Measurements from ENCODE around the gene RPS23. TPM values are rescaled to one million over a fixed set of nuclear protein-coding genes. Genes with fewer than 3 reads are reported as not detected.

The RPS23 gene
- total RNA-seq = 1,000 to 10,000 TPM in 4 of 5 donors, 100 to 1,000 TPM in 1; 947 to 4,706 (median 1,648) TPM
- 1,000 to 10,000 TPM; 2,847 to 4,172 (median 2,895) TPM for polyA plus RNA-seq
- long read RNA-seq, donor 1, transcript RPS23-204 (3 exons, 836 nt) = minor isoform, 15 of 976 reads
- long read RNA-seq, donor 1, transcript RPS23-201 (4 exons, 3,437 nt) = major isoform, 596 of 976 reads
- long read RNA-seq, donor 1, transcript RPS23-203 (3 exons, 576 nt) = minor isoform, 200 of 976 reads
- long read RNA-seq, donor 1, partial matches to known transcripts = 131 of 976 reads
- long read RNA-seq, donor 1, other reads (novel, unspliced or antisense) = 32 of 976 reads
- long read RNA-seq, donor 2, transcript RPS23-203 (3 exons, 576 nt) = minor isoform, 211 of 1,088 reads
- long read RNA-seq, donor 2, transcript RPS23-201 (4 exons, 3,437 nt) = major isoform, 771 of 1,088 reads
- long read RNA-seq, donor 2, transcript RPS23-207 (2 exons, 530 nt) = minor isoform, 5 of 1,088 reads
- long read RNA-seq, donor 2, transcript RPS23-204 (3 exons, 836 nt) = minor isoform, 7 of 1,088 reads
- long read RNA-seq, donor 2, partial matches to known transcripts = 85 of 1,088 reads
- long read RNA-seq, donor 2, other reads (novel, unspliced or antisense) = 8 of 1,088 reads
- long read RNA-seq, donor 3, transcript RPS23-204 (3 exons, 836 nt) = minor isoform, 14 of 1,340 reads
- long read RNA-seq, donor 3, transcript RPS23-201 (4 exons, 3,437 nt) = major isoform, 860 of 1,340 reads
- long read RNA-seq, donor 3, transcript RPS23-203 (3 exons, 576 nt) = minor isoform, 240 of 1,340 reads
- long read RNA-seq, donor 3, transcript RPS23-207 (2 exons, 530 nt) = minor isoform, 6 of 1,340 reads
- long read RNA-seq, donor 3, partial matches to known transcripts = 183 of 1,340 reads
- long read RNA-seq, donor 3, other reads (novel, unspliced or antisense) = 35 of 1,340 reads
- long read RNA-seq, donor 4, transcript RPS23-201 (4 exons, 3,437 nt) = major isoform, 111 of 203 reads
- long read RNA-seq, donor 4, transcript RPS23-203 (3 exons, 576 nt) = minor isoform, 52 of 203 reads
- long read RNA-seq, donor 4, partial matches to known transcripts = 36 of 203 reads
- long read RNA-seq, donor 4, other reads (novel, unspliced or antisense) = 0 of 203 reads
- long read RNA-seq, donor 5, transcript RPS23-201 (4 exons, 3,437 nt) = major isoform, 1,029 of 1,547 reads
- long read RNA-seq, donor 5, transcript RPS23-207 (2 exons, 530 nt) = minor isoform, 10 of 1,547 reads
- long read RNA-seq, donor 5, transcript RPS23-204 (3 exons, 836 nt) = minor isoform, 19 of 1,547 reads
- long read RNA-seq, donor 5, transcript RPS23-203 (3 exons, 576 nt) = minor isoform, 263 of 1,547 reads
- long read RNA-seq, donor 5, partial matches to known transcripts = 186 of 1,547 reads
- long read RNA-seq, donor 5, other reads (novel, unspliced or antisense) = 40 of 1,547 reads
- long read RNA-seq, donor 6, transcript RPS23-201 (4 exons, 3,437 nt) = major isoform, 2,116 of 3,127 reads
- long read RNA-seq, donor 6, transcript RPS23-207 (2 exons, 530 nt) = minor isoform, 19 of 3,127 reads
- long read RNA-seq, donor 6, transcript RPS23-203 (3 exons, 576 nt) = minor isoform, 549 of 3,127 reads
- long read RNA-seq, donor 6, transcript RPS23-204 (3 exons, 836 nt) = minor isoform, 55 of 3,127 reads
- long read RNA-seq, donor 6, partial matches to known transcripts = 289 of 3,127 reads
- long read RNA-seq, donor 6, other reads (novel, unspliced or antisense) = 98 of 3,127 reads
- long read RNA-seq, donor 7, transcript RPS23-207 (2 exons, 530 nt) = minor isoform, 6 of 1,718 reads
- long read RNA-seq, donor 7, transcript RPS23-203 (3 exons, 576 nt) = minor isoform, 321 of 1,718 reads
- long read RNA-seq, donor 7, transcript RPS23-204 (3 exons, 836 nt) = minor isoform, 17 of 1,718 reads
- long read RNA-seq, donor 7, transcript RPS23-201 (4 exons, 3,437 nt) = major isoform, 1,069 of 1,718 reads
- long read RNA-seq, donor 7, partial matches to known transcripts = 255 of 1,718 reads
- long read RNA-seq, donor 7, other reads (novel, unspliced or antisense) = 50 of 1,718 reads
- long read RNA-seq, donor 8, transcript RPS23-203 (3 exons, 576 nt) = minor isoform, 389 of 2,281 reads
- long read RNA-seq, donor 8, transcript RPS23-207 (2 exons, 530 nt) = minor isoform, 15 of 2,281 reads
- long read RNA-seq, donor 8, transcript RPS23-204 (3 exons, 836 nt) = minor isoform, 27 of 2,281 reads
- long read RNA-seq, donor 8, transcript RPS23-201 (4 exons, 3,437 nt) = major isoform, 1,476 of 2,281 reads
- long read RNA-seq, donor 8, partial matches to known transcripts = 339 of 2,281 reads
- long read RNA-seq, donor 8, other reads (novel, unspliced or antisense) = 34 of 2,281 reads
- long read RNA-seq, donor 9, transcript RPS23-201 (4 exons, 3,437 nt) = major isoform, 1,339 of 2,394 reads
- long read RNA-seq, donor 9, transcript RPS23-204 (3 exons, 836 nt) = minor isoform, 28 of 2,394 reads
- long read RNA-seq, donor 9, transcript RPS23-203 (3 exons, 576 nt) = minor isoform, 573 of 2,394 reads
- long read RNA-seq, donor 9, transcript RPS23-207 (2 exons, 530 nt) = minor isoform, 11 of 2,394 reads
- long read RNA-seq, donor 9, partial matches to known transcripts = 391 of 2,394 reads
- long read RNA-seq, donor 9, other reads (novel, unspliced or antisense) = 52 of 2,394 reads
- long read RNA-seq, donor 10, transcript RPS23-201 (4 exons, 3,437 nt) = major isoform, 589 of 834 reads
- long read RNA-seq, donor 10, transcript RPS23-207 (2 exons, 530 nt) = minor isoform, 10 of 834 reads
- long read RNA-seq, donor 10, transcript RPS23-203 (3 exons, 576 nt) = minor isoform, 120 of 834 reads
- long read RNA-seq, donor 10, transcript RPS23-204 (3 exons, 836 nt) = minor isoform, 21 of 834 reads
- long read RNA-seq, donor 10, partial matches to known transcripts = 81 of 834 reads
- long read RNA-seq, donor 10, other reads (novel, unspliced or antisense) = 13 of 834 reads

DNA sequence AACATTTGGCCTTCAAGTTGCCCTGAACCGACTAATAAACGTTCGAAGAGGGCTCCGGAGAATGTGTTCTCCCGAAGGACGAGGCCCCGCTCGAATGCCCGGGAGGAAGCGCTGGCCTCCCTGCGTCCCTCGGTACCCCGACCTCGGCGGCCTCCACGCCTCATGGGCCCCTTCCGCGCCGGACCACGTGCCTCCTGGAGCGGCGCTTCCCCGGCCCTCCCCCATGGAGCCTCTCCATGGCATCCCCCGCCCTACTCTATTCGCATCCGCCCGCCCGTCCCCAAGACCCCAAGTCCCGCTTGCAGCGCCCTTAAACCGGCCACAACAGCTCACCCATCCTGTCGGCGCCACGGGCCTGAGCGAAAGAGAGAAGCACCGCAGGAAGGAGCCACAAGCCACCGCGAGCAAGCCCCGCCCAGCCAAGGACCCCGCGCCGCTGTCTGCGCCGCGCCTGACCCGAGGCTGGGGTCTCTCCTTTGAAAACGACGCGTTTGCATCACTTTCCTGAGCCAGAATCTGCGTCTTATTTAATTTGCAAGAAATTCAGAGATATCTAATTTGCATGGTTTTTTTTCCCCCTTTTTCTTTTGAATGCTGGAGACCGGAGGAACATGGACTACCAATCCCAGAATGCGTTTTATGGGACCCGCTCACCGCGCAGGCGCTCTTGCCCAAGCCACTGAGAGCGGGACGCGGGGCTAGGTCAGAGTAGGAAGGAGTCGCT, at the start of gene RPS23:
Gene RPS23, minus strand, starts transcription at position 368 of the 724 bp plus-strand sequence. Its CDS starts 31 bp downstream, at position 337.
- Histone ChIP-seq H3K27me3 (no peaks in the 10 kb centered on the region), H3K4me3 (peak within 1 kb of the TSS; percentile 68 to 99 (median 94)), H3K4me1 (peaks cover 6 to 25% (median 22%) of the 10 kb centered on the region in 4 donors), H3K36me3 (peaks cover 23 to 36% (median 36%) of the 10 kb centered on the region in 4 donors), H3K9me3 (no peaks in the 10 kb centered on the region), H3K27ac (peak within 1 kb of the TSS; percentile 80 to 94 (median 89))
- WGBS, 5 donors = 0 to 1% (median 0%) methylated on average over 35 to 60 of the region's 60 CpGs
- TF ChIP-seq EP300 (IDR thresholded peaks at IDR 0.05) (no peak), POLR2A (IDR thresholded peaks at IDR 0.05) (peak in 1 of 4 donors; percentile 48), POLR2AphosphoS5 (IDR thresholded peaks at IDR 0.05) (peak; percentile 69 to 95 (median 94))
- TF ChIP-seq, protein P1, sequence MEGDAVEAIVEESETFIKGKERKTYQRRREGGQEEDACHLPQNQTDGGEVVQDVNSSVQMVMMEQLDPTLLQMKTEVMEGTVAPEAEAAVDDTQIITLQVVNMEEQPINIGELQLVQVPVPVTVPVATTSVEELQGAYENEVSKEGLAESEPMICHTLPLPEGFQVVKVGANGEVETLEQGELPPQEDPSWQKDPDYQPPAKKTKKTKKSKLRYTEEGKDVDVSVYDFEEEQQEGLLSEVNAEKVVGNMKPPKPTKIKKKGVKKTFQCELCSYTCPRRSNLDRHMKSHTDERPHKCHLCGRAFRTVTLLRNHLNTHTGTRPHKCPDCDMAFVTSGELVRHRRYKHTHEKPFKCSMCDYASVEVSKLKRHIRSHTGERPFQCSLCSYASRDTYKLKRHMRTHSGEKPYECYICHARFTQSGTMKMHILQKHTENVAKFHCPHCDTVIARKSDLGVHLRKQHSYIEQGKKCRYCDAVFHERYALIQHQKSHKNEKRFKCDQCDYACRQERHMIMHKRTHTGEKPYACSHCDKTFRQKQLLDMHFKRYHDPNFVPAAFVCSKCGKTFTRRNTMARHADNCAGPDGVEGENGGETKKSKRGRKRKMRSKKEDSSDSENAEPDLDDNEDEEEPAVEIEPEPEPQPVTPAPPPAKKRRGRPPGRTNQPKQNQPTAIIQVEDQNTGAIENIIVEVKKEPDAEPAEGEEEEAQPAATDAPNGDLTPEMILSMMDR (IDR thresholded peaks at IDR 0.05) = peak in 1 of 7 experiments; percentile 8
- intact Hi-C loops (cut with DNase I; ENCODE audit: low total_unique reads) = no loop called here
- DNase-seq = peak; percentile 91 to 97

DNA sequence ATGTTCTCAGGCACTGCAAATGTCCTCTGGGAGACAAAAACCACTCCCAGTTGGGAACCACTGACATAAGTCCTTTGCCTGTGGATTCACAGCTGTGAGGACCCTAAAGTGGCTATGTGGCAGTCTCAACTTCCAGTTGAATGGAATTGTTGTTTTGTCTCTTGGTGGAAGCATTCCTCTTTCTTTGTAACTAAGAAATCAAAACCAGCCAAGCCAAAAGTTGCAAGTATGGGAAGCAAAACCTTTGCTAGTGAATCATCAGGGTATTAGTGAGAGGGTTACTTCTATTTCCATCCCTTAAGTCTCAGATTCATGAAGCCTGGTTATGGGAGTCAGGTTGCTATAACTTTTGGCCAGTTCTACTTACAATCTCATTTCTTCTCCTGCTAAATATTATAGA, 49.8 kb upstream of the RPS23 start:
- H3K27ac ChIP-seq = no peak overlapping the region
- H3K36me3 ChIP-seq = no peaks in the 10 kb centered on the region
- DNase-seq = no peak
- peaks cover 0 to 5% (median 0%) of the 10 kb centered on the region in 4 donors for H3K9me3 ChIP-seq
- H3K4me1 ChIP-seq = no peaks in the 10 kb centered on the region
- intact Hi-C loops (cut with DNase I; ENCODE audit: low total_unique reads) = no loop called here
- TF ChIP-seq POLR2A (IDR thresholded peaks at IDR 0.05) (no peak), POLR2AphosphoS5 (IDR thresholded peaks at IDR 0.05) (no peak), EP300 (IDR thresholded peaks at IDR 0.05) (no peak)
- TF ChIP-seq, protein P1 (IDR thresholded peaks at IDR 0.05) = no peak
- H3K27me3 ChIP-seq = no peaks in the 10 kb centered on the region
- no peak overlapping the region for H3K4me3 ChIP-seq
